Measurements from ENCODE around the gene CLDN12. TPM values are rescaled to one million over a fixed set of nuclear protein-coding genes. Genes with fewer than 3 reads are reported as not detected.

Gene CLDN12
- total and polyA plus RNA-seq, 2 of the 4 experiments (the other 2 are of a cell fraction), result 33.4 to 46.4 TPM

DNA sequence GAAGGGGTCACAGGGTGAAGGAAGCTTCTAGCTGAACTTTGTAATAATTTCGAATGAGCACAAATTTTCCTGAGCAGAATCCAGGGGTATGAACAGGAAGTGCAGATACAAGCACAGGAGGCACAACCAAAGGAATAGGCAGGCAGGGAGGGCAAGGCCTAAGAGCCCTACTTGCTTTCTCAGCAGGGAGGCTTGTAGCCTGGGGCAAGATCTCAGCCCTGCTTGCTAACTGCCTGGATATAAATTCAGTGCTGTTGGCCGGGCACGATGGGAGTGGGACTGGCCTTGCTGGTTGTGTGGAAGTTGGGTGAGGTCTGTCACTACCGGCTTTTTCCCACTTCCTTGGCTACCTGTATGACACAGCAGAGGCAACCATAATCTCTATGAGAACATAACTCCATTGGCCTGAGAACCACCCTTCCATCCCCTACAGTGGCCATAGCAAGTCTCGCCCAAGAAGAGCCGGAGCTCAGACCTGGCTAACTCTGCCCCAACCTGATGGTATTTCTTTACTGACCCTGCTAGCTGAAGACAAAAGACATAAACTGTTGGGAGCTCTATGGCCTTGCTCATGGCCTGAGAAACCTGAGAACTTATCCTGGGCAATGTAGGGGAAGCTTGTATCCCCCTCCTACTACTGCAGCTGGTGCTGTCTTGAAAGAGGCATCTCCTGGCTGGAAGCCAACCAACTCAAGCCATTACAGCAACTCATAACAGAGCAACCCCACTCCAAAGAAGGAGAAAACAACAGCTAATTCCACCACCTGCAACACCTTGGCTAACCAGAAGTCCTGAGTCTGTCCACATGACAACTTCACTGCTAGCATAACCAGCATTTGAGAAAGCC, 27.6 kb downstream of the CLDN12 start:
- no peak overlapping the region for H2AFZ ChIP-seq (replicated peaks; ENCODE audit: low read length, poor library complexity)
- no peak overlapping the region for H3K56ac ChIP-seq (ENCODE audit: extremely low read depth, insufficient read depth, low read length)
- POLR2A ChIA-PET (ENCODE audit: unreplicated experiment), result interaction anchor here (0.6 kb wide), 1 partner anchor 55 kb away, joined by 5 read pairs; no protein-coding TSS in a partner anchor
- H3K27ac ChIP-seq (ENCODE audit: insufficient read depth, low read length), result no peak overlapping the region
- H4K20me1 ChIP-seq (ENCODE audit: insufficient read depth, low read length), result no peaks in the 10 kb centered on the region
- no peak overlapping the region for H3K4me2 ChIP-seq (ENCODE audit: low read depth, low read length)
- no peaks in the 10 kb centered on the region for H3K27me3 ChIP-seq (ENCODE audit: control insufficient read depth, insufficient read depth, low read length)
- H2AK5ac ChIP-seq (ENCODE audit: low read depth, low read length), result no peak overlapping the region
- H2BK5ac ChIP-seq (ENCODE audit: low read depth, low read length, poor library complexity, severe bottlenecking), result no peak overlapping the region
- dilution Hi-C loops (cut with HindIII; ENCODE audit: low sequenced_read_pairs, unreplicated experiment) (no loop called here), intact Hi-C loops (cut with micrococcal nuclease) (no loop called here), in situ Hi-C loops (cut with MboI; ENCODE audit: low sequenced_read_pairs) (loop anchor here (10.0 kb wide), 1 partner anchor 266 kb away; no protein-coding TSS in a partner anchor)
- no peak overlapping the region for H4K91ac ChIP-seq (ENCODE audit: insufficient read depth, low read depth, low read length)
- H3K9me3 ChIP-seq (ENCODE audit: control insufficient read depth, insufficient read depth, low read length), result peaks cover 7% of the 10 kb centered on the region; the same call in 1 of the 2 replicates
- H3K23ac ChIP-seq (ENCODE audit: low read depth, low read length), result no peak overlapping the region
- TF ChIP-seq MAFK (IDR thresholded peaks at IDR 0.05; ENCODE audit: low read depth, low read length), result no peak
- TF ChIP-seq POLR2A (IDR thresholded peaks at IDR 0.05; ENCODE audit: low read depth, low read length), result no peak
- TF ChIP-seq RFX5 (IDR thresholded peaks at IDR 0.05; ENCODE audit: low read depth, low read length), result no peak
- TF ChIP-seq RCOR1 (IDR thresholded peaks at IDR 0.05; ENCODE audit: insufficient replicate concordance, low read length), result no peak
- no peak for TF ChIP-seq NFE2L2 (IDR thresholded peaks at IDR 0.05; ENCODE audit: low read depth, low read length)
- TF ChIP-seq RAD21 (IDR thresholded peaks at IDR 0.05; ENCODE audit: low read length), result no peak
- TF ChIP-seq, protein P1, sequence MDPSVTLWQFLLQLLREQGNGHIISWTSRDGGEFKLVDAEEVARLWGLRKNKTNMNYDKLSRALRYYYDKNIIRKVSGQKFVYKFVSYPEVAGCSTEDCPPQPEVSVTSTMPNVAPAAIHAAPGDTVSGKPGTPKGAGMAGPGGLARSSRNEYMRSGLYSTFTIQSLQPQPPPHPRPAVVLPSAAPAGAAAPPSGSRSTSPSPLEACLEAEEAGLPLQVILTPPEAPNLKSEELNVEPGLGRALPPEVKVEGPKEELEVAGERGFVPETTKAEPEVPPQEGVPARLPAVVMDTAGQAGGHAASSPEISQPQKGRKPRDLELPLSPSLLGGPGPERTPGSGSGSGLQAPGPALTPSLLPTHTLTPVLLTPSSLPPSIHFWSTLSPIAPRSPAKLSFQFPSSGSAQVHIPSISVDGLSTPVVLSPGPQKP (IDR thresholded peaks at IDR 0.05; ENCODE audit: borderline replicate concordance, low read depth, low read length), result no peak
- no peak for TF ChIP-seq SMC3 (IDR thresholded peaks at IDR 0.05; ENCODE audit: low read depth, low read length)
- no peak for TF ChIP-seq CHD1 (IDR thresholded peaks at IDR 0.05; ENCODE audit: low read depth, low read length)
- no peak for TF ChIP-seq MXI1 (IDR thresholded peaks at IDR 0.05; ENCODE audit: borderline replicate concordance, low read depth, low read length)
- H3K4me1 ChIP-seq (ENCODE audit: control insufficient read depth, insufficient read depth, low read length), result no peaks in the 10 kb centered on the region
- no peak overlapping the region for H4K8ac ChIP-seq (ENCODE audit: low read depth in 2 of 2, low read length in 2 of 2)
- DNase-seq (peak; percentile 10), ATAC-seq (ENCODE audit: low read depth) (no peak; the same call in 1 of the 2 replicates)
- no peaks in the 10 kb centered on the region for H3K79me1 ChIP-seq (ENCODE audit: low read depth in 1 of 2, low read length in 2 of 2)
- H3K9me1 ChIP-seq (ENCODE audit: insufficient read depth, low read length), result no peaks in the 10 kb centered on the region
- no peak overlapping the region for H3K4me3 ChIP-seq (ENCODE audit: insufficient read depth, low read depth, low read length)
- no peak overlapping the region for H4K5ac ChIP-seq (ENCODE audit: low read depth, low read length)
- BruUV-seq (replicated peaks), result no TSS peak
- CTCF ChIA-PET, result no interaction called here
- H2BK120ac ChIP-seq (ENCODE audit: low read depth, low read length), result no peak overlapping the region
- no peak overlapping the region for H3K4ac ChIP-seq (ENCODE audit: low read depth, low read length)
- H3K9ac ChIP-seq (ENCODE audit: low read depth, low read length), result no peak overlapping the region
- no peaks in the 10 kb centered on the region for H3K36me3 ChIP-seq (ENCODE audit: control insufficient read depth, insufficient read depth, low read length)
- H2AK9ac ChIP-seq (replicated peaks; ENCODE audit: low read depth, low read length, poor library complexity), result no peak overlapping the region
- H2BK20ac ChIP-seq (ENCODE audit: low read depth, low read length), result no peak overlapping the region
- no peak overlapping the region for H2BK15ac ChIP-seq (ENCODE audit: low read depth, low read length)
- H3K18ac ChIP-seq (ENCODE audit: low read depth, low read length), result no peak overlapping the region
- WGBS, 2 experiments (ENCODE audit: extremely low coverage in 2 of 2, insufficient read length in 1 of 2), result 100% methylated on average over 1 of the region's 6 CpGs; no CpG with 5 or more reads in 1 of the 2 experiments
- no peak overlapping the region for H3K14ac ChIP-seq (replicated peaks; ENCODE audit: low read depth, low read length)

Data from IMR-90 (cell line).